Ovary (tissue), 3 donors: Measurements from ENCODE around the gene KCNK4.

Source experiments
- POLR2A ChIP-seq: fragments of 450-650 bp; IDR thresholded peaks from one replicate; pipeline ENCODE4 v1.6.1; 2017; ENCODE audit warnings: antibody characterized with exemption, mild to moderate bottlenecking, moderate library complexity
- TF ChIP-seq, protein P1 (sequence below), 3 donors: fragments of 450-650 bp in 2 of 3; fragments of 200-600 bp in 1 of 3; IDR thresholded peaks; one replicate each; pipeline versions ENCODE4 v1.5.1 to v1.8.0; 2016 to 2022; ENCODE audit warnings: antibody characterized with exemption in 3 of 3, mild to moderate bottlenecking in 1 of 3
- donor health status: DM: no; HTN: no; CAD: no.

DNA sequence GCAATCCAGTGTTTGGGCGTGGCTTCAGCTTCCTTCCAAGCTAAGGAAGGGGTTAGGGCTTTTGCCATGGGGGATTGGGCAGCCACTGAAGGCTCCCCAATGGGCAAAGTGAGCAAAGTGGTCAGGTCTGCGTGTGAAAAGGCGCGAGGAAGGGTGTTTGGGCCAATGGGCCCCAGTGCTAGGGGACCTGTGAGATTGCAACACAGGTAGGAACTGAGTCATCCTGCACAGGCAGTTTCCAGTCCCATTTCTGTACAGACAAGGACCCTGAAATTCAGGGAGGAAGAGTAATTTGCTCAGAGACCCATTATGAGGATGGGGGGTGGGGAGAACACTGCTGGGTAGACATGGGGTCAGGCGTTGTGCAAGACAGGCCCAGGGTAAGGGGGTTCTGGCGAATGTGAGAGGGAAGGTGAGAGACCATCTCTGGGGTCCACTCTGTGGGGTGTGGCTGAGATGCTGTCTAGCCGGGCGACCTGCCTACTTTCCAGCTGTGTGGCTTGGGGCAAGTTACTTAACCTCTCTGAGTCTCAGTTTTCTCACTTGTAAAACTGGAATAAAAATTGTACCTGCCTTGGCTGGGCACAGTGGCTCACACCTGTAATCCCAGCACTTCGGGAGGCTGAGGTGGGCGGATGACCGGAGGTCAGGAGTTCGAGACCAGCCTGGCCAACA is 56.2 kb downstream of the KCNK4 start:
- TF ChIP-seq POLR2A, result no peak
- TF ChIP-seq, protein P1, sequence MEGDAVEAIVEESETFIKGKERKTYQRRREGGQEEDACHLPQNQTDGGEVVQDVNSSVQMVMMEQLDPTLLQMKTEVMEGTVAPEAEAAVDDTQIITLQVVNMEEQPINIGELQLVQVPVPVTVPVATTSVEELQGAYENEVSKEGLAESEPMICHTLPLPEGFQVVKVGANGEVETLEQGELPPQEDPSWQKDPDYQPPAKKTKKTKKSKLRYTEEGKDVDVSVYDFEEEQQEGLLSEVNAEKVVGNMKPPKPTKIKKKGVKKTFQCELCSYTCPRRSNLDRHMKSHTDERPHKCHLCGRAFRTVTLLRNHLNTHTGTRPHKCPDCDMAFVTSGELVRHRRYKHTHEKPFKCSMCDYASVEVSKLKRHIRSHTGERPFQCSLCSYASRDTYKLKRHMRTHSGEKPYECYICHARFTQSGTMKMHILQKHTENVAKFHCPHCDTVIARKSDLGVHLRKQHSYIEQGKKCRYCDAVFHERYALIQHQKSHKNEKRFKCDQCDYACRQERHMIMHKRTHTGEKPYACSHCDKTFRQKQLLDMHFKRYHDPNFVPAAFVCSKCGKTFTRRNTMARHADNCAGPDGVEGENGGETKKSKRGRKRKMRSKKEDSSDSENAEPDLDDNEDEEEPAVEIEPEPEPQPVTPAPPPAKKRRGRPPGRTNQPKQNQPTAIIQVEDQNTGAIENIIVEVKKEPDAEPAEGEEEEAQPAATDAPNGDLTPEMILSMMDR (IDR thresholded peaks at IDR 0.05), result no peak
